ENCODE measurements around the gene TMF1.

The TMF1 gene

DNA sequence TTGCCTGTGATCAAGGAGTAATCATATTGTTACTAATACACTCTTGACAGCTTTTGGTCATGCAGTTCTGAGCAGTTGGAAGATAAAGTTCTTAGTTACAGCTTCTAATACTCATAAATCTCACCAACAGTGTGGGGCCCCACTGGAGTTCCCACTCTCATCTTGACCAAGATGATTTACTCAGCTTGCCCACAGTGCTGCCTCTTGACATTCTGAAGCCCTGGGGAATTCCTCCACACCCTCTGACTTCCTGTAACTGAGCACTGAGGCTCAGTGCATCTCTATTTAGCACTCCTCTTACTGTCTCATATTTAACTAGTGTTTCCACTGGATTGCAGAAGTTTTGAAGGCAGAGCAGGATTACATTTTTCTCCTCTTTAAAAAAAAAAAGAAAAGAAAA lies 30.7 kb upstream of the TMF1 start:
- TF ChIP-seq, protein P1, sequence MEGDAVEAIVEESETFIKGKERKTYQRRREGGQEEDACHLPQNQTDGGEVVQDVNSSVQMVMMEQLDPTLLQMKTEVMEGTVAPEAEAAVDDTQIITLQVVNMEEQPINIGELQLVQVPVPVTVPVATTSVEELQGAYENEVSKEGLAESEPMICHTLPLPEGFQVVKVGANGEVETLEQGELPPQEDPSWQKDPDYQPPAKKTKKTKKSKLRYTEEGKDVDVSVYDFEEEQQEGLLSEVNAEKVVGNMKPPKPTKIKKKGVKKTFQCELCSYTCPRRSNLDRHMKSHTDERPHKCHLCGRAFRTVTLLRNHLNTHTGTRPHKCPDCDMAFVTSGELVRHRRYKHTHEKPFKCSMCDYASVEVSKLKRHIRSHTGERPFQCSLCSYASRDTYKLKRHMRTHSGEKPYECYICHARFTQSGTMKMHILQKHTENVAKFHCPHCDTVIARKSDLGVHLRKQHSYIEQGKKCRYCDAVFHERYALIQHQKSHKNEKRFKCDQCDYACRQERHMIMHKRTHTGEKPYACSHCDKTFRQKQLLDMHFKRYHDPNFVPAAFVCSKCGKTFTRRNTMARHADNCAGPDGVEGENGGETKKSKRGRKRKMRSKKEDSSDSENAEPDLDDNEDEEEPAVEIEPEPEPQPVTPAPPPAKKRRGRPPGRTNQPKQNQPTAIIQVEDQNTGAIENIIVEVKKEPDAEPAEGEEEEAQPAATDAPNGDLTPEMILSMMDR (IDR thresholded peaks at IDR 0.05; ENCODE audit: low read depth, low read length): no peak
- TF ChIP-seq EZH2phosphoT487 (IDR thresholded peaks at IDR 0.05; ENCODE audit: low read depth): no peak
- peaks cover 76% of the 10 kb centered on the region for H3K4me1 ChIP-seq (ENCODE audit: low read length)
- peak overlapping the region; percentile 87 for H3K4me3 ChIP-seq (ENCODE audit: low read length)
- H3K9me3 ChIP-seq (ENCODE audit: insufficient read depth, low read length): no peaks in the 10 kb centered on the region
- H3K79me2 ChIP-seq (ENCODE audit: low read length): peaks cover 50% of the 10 kb centered on the region
- H3K27me3 ChIP-seq (ENCODE audit: low read depth, low read length): no peaks in the 10 kb centered on the region
- H3K27ac ChIP-seq (ENCODE audit: low read length): peak overlapping the region; percentile 89
- peak overlapping the region; percentile 59 for H3K9ac ChIP-seq (ENCODE audit: low read length)
- H3K4me2 ChIP-seq (ENCODE audit: low read length): peak overlapping the region; percentile 82
- peaks cover 7% of the 10 kb centered on the region for H3K36me3 ChIP-seq (replicated peaks; ENCODE audit: low read depth, low read length)
- H2AFZ ChIP-seq (ENCODE audit: low read depth, low read length): no peak overlapping the region
- no peaks in the 10 kb centered on the region for H4K20me1 ChIP-seq (ENCODE audit: insufficient read depth, low read length)

DNA sequence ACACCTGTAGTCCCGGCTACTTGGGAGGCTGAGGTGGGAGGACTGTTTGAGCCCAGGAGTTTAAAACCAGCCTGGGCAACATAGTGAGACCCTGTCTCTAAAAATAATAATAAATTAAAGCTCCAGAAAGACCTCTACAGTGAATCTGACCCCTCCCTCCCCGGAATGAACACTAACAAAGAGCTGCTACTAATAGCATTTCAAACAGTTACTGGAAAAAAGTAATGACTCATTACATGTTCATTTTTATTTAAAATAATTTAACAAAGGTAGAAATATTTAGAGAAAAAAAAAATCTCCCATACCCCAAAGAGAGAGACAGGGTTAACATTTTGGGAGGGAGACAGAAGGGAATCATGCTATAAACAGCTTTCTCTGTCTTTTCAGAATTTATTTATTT lies 30.2 kb upstream of the TMF1 start:
- TF ChIP-seq, protein P1 (IDR thresholded peaks at IDR 0.05; ENCODE audit: low read depth, low read length): no peak
- no peak for TF ChIP-seq EZH2phosphoT487 (IDR thresholded peaks at IDR 0.05; ENCODE audit: low read depth)
- Histone ChIP-seq H3K36me3 (replicated peaks; ENCODE audit: low read depth, low read length) (peaks cover 7% of the 10 kb centered on the region), H2AFZ (ENCODE audit: low read depth, low read length) (peak overlapping the region; percentile 79; the same call in 1 of the 2 replicates), H3K27ac (ENCODE audit: low read length) (peak overlapping the region; percentile 89), H3K4me2 (ENCODE audit: low read length) (peak overlapping the region; percentile 82), H3K27me3 (ENCODE audit: low read depth, low read length) (no peaks in the 10 kb centered on the region), H3K9me3 (ENCODE audit: insufficient read depth, low read length) (no peaks in the 10 kb centered on the region), H3K4me3 (ENCODE audit: low read length) (peak overlapping the region; percentile 87), H3K9ac (ENCODE audit: low read length) (peak overlapping the region; percentile 59), H3K4me1 (ENCODE audit: low read length) (peaks cover 73% of the 10 kb centered on the region), H3K79me2 (ENCODE audit: low read length) (peaks cover 51% of the 10 kb centered on the region), H4K20me1 (ENCODE audit: insufficient read depth, low read length) (no peaks in the 10 kb centered on the region)

DNA sequence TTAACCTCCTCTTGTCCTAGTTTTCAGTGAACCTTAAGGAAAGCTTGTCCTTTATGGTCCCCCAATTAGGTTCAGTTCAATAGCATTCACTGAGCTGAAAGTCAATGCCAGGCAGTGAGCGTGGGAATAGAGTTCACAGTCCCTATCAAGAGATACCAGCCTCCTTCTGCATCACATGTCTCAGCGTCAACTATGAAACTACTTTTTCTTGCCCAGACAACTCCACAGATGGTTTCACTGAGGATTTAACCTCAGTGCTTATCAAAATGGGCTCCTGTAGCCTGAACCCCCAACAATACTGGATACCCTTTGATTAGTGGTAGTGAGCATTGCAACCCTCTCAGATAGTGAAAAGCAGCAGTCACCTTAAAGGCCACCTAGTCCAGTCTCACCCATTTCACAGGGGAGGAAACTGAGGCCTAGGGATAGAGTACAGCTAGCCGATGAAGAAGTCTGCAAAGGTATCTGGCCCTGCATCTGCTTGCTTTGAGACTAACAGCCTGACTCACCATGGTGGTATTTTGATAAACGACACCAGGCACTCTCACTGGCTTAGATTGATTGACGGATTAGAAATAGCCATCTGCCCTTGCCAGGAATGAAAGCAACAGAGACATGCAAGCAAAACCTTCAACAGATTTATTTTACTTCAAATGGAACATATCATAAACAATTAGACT lies 29.6 kb upstream of the TMF1 start:
- peak overlapping the region; percentile 89 for H3K27ac ChIP-seq (ENCODE audit: low read length)
- no peaks in the 10 kb centered on the region for H3K27me3 ChIP-seq (ENCODE audit: low read depth, low read length)
- H3K36me3 ChIP-seq (replicated peaks; ENCODE audit: low read depth, low read length): peaks cover 7% of the 10 kb centered on the region
- H3K9ac ChIP-seq (ENCODE audit: low read length): peak overlapping the region; percentile 59; the same call in 1 of the 2 replicates
- peaks cover 68% of the 10 kb centered on the region for H3K4me1 ChIP-seq (ENCODE audit: low read length)
- peak overlapping the region; percentile 87 for H3K4me3 ChIP-seq (ENCODE audit: low read length)
- H2AFZ ChIP-seq (ENCODE audit: low read depth, low read length): peak overlapping the region; percentile 79
- no peaks in the 10 kb centered on the region for H3K9me3 ChIP-seq (ENCODE audit: insufficient read depth, low read length)
- peaks cover 51% of the 10 kb centered on the region for H3K79me2 ChIP-seq (ENCODE audit: low read length)
- no peaks in the 10 kb centered on the region for H4K20me1 ChIP-seq (ENCODE audit: insufficient read depth, low read length)
- peak overlapping the region; percentile 82 for H3K4me2 ChIP-seq (ENCODE audit: low read length)
- TF ChIP-seq, protein P1 (IDR thresholded peaks at IDR 0.05; ENCODE audit: low read depth, low read length): no peak
- no peak for TF ChIP-seq EZH2phosphoT487 (IDR thresholded peaks at IDR 0.05; ENCODE audit: low read depth)

DNA sequence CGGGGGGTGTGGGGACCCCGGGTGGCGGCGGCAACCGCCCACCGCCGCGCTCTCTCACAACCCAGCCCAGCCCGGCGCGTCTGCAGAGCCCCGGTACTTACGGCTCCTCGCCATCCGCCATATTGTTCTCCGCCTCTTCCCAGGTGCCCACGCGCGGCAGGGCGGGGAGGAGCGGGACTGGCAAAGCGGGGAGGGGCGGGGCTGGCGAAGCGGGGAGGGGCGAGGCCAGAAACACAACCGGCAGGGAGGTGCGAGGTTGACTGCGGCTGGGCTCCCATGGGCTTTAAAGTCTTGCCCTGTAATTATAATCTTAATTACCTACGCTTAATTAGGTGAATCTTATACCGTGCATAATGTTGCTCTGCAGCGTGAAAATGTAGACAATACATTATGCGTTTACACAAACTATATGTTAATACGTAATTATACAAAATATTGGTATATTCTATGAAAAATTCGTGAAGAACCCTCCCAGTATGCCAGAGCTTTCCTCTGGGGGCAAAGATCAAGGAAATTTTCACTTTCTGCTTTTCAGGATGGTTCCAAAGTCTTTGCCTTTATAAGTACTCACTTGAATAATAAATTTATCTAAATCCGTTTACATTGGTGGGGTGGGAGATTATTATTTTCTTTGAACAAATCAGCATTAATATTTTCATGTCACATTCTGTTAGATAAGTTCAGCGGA lies 28.2 kb upstream of the TMF1 start, which contains the start of gene UBA3:
UBA3 (minus strand) TSS at position 133 of the 688 bp plus-strand sequence; CDS start at position 121, 12 bp downstream.
- H3K9ac ChIP-seq (ENCODE audit: low read length): peak within 1 kb of the TSS; percentile 91
- TF ChIP-seq, protein P1 (IDR thresholded peaks at IDR 0.05; ENCODE audit: low read depth, low read length): no peak
- TF ChIP-seq EZH2phosphoT487 (IDR thresholded peaks at IDR 0.05; ENCODE audit: low read depth): no peak
- no peaks in the 10 kb centered on the region for H4K20me1 ChIP-seq (ENCODE audit: insufficient read depth, low read length)
- H3K4me1 ChIP-seq (ENCODE audit: low read length): peaks cover 60% of the 10 kb centered on the region
- H2AFZ ChIP-seq (ENCODE audit: low read depth, low read length): peak within 1 kb of the TSS; percentile 33; the same call in 1 of the 2 replicates
- peak within 1 kb of the TSS; percentile 95 for H3K4me2 ChIP-seq (ENCODE audit: low read length)
- H3K79me2 ChIP-seq (ENCODE audit: low read length): peaks cover 51% of the 10 kb centered on the region
- peak within 1 kb of the TSS; percentile 89 for H3K27ac ChIP-seq (ENCODE audit: low read length)
- peaks cover 7% of the 10 kb centered on the region for H3K36me3 ChIP-seq (replicated peaks; ENCODE audit: low read depth, low read length)
- H3K27me3 ChIP-seq (ENCODE audit: low read depth, low read length): no peaks in the 10 kb centered on the region
- peak within 1 kb of the TSS; percentile 97 for H3K4me3 ChIP-seq (ENCODE audit: low read length)
- H3K9me3 ChIP-seq (ENCODE audit: insufficient read depth, low read length): no peaks in the 10 kb centered on the region

All from OCI-LY3 (cell line).